Measurements from ENCODE around the gene AKR1C8. TPM values are rescaled to one million over a fixed set of nuclear protein-coding genes. Genes with fewer than 3 reads are reported as not detected.
"Not testable (repeated sequence)": the region's sequence is repeated elsewhere in the genome, so short reads cannot be mapped to it uniquely, and the experiment has no call there.

The AKR1C8 gene
- total RNA-seq, 1 donor from 2014 or later, result not detected

DNA sequence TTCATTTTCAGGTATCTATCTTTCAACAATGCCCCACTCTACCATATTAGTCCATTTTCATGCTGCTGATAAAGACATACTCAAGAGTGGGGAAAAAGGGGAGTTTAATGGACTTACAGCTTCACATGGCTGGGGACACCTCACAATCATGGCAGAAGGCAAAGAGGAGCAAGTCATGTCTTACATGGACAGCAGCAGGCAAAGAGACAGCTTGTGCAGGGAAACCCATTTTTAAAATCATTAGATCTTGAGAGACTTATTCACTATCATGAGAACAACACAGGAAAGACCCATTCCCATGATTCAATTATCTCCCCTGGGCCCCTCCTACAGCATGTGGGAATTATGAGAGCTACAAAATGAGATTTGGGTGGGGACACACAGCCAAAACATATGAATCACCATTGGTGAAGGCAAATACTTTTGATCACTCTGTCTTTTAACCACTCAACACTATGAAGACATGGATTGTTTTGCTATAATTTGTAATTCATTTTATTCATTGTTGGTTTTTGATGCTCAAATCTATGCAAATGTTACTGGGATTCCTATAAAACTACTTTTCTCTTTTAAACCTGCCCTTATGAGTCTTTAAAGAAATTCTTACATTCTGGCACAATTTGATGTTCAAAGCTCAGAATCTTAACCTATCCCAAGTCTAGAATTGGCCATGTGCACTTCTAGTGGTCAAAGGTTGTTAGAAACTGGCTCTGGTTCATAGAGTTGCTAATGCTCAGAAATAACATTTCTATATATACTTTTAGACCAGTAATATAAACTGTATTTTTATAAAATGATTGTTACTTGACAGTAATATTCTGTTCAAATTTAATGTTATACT is 27.0 kb upstream of the AKR1C8 start:
- H3K27ac ChIP-seq, result no peak overlapping the region
- no peak overlapping the region for H2AFZ ChIP-seq (replicated peaks)
- no peaks in the 10 kb centered on the region for H3K9me3 ChIP-seq (ENCODE audit: low read depth)
- no peak overlapping the region for H3K4me3 Mint-ChIP-seq
- no peaks in the 10 kb centered on the region for H4K20me1 ChIP-seq (ENCODE audit: low read depth)
- DNase-seq (ENCODE audit: low spot score), result no peak
- no peak overlapping the region for H3K4me3 ChIP-seq
- H3K27me3 Mint-ChIP-seq (ENCODE audit: insufficient read depth, low read depth), result peaks cover 4% of the 10 kb centered on the region
- no peaks in the 10 kb centered on the region for H3K36me3 Mint-ChIP-seq
- H3K9me3 Mint-ChIP-seq, result peaks cover 4% of the 10 kb centered on the region
- H3K9ac ChIP-seq, result no peak overlapping the region
- no peak for TF ChIP-seq EZH2 (IDR thresholded peaks at IDR 0.05)
- TF ChIP-seq, protein P1, sequence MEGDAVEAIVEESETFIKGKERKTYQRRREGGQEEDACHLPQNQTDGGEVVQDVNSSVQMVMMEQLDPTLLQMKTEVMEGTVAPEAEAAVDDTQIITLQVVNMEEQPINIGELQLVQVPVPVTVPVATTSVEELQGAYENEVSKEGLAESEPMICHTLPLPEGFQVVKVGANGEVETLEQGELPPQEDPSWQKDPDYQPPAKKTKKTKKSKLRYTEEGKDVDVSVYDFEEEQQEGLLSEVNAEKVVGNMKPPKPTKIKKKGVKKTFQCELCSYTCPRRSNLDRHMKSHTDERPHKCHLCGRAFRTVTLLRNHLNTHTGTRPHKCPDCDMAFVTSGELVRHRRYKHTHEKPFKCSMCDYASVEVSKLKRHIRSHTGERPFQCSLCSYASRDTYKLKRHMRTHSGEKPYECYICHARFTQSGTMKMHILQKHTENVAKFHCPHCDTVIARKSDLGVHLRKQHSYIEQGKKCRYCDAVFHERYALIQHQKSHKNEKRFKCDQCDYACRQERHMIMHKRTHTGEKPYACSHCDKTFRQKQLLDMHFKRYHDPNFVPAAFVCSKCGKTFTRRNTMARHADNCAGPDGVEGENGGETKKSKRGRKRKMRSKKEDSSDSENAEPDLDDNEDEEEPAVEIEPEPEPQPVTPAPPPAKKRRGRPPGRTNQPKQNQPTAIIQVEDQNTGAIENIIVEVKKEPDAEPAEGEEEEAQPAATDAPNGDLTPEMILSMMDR (IDR thresholded peaks at IDR 0.05), result no peak
- TF ChIP-seq EZH2phosphoT487 (IDR thresholded peaks at IDR 0.05), result no peak
- no peaks in the 10 kb centered on the region for H3F3A ChIP-seq (ENCODE audit: low read depth)
- H3K27me3 ChIP-seq, result no peaks in the 10 kb centered on the region
- no peaks in the 10 kb centered on the region for H3K4me1 Mint-ChIP-seq
- H3K36me3 ChIP-seq, result no peaks in the 10 kb centered on the region
- H3K4me1 ChIP-seq, result no peaks in the 10 kb centered on the region
- H3K27ac Mint-ChIP-seq, result no peak overlapping the region
- no peaks in the 10 kb centered on the region for H3K79me2 ChIP-seq (ENCODE audit: low read depth)
- no peak overlapping the region for H3K4me2 ChIP-seq

- H2AFZ ChIP-seq (replicated peaks); H3K4me2 ChIP-seq; H3K27me3 Mint-ChIP-seq (ENCODE audit: insufficient read depth, low read depth); H3K4me1 ChIP-seq; H3K9me3 ChIP-seq (ENCODE audit: low read depth); H3K36me3 Mint-ChIP-seq; H3K79me2 ChIP-seq (ENCODE audit: low read depth); DNase-seq (ENCODE audit: low spot score); H4K20me1 ChIP-seq (ENCODE audit: low read depth); H3K36me3 ChIP-seq; H3K9ac ChIP-seq; H3K27ac Mint-ChIP-seq; H3K9me3 Mint-ChIP-seq; H3K27ac ChIP-seq; H3K4me1 Mint-ChIP-seq; H3K4me3 Mint-ChIP-seq; H3F3A ChIP-seq (ENCODE audit: low read depth); H3K4me3 ChIP-seq; H3K27me3 ChIP-seq: not testable (repeated sequence)
Observed at GRCh38 chr10:5210261-5210660, 25.3 kb upstream of the AKR1C8 start.

- H3K4me1 Mint-ChIP-seq; H3K27me3 ChIP-seq; H3K9me3 ChIP-seq (ENCODE audit: low read depth); H3K27ac ChIP-seq; H4K20me1 ChIP-seq (ENCODE audit: low read depth); H3K4me1 ChIP-seq; H3F3A ChIP-seq (ENCODE audit: low read depth); H3K9ac ChIP-seq; H3K27ac Mint-ChIP-seq; H2AFZ ChIP-seq (replicated peaks); H3K9me3 Mint-ChIP-seq; H3K36me3 Mint-ChIP-seq; DNase-seq (ENCODE audit: low spot score); H3K4me2 ChIP-seq; H3K4me3 Mint-ChIP-seq; H3K27me3 Mint-ChIP-seq (ENCODE audit: insufficient read depth, low read depth); H3K79me2 ChIP-seq (ENCODE audit: low read depth); H3K36me3 ChIP-seq; H3K4me3 ChIP-seq: not testable (repeated sequence)
Observed at GRCh38 chr10:5209776-5210175, 24.8 kb upstream of the AKR1C8 start.

DNA sequence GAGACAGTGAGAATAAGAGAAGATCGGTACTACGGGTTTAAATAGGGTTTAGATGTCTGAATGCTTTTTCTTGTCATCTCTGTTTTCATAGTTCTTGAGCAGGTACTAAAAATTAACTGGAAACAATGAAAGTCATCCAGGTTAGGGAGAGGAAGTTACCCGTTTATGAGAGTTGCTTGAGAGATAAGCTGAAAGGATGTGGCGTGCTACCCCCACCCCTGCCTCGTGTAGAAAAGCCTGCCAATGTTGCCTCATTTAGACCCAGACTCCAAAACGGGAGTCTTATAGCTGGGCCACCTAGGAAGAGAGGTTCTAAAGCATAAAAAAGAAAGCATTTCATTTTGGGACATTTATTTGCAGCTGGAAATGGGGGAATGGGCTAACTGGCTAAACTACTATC is 21.8 kb upstream of the AKR1C8 start:
- Mint-ChIP-seq H3K4me1 (no peaks in the 10 kb centered on the region), H3K27me3 (ENCODE audit: insufficient read depth, low read depth) (peaks cover 4% of the 10 kb centered on the region), H3K9me3 (peaks cover 4% of the 10 kb centered on the region), H3K4me3 (no peak overlapping the region), H3K36me3 (no peaks in the 10 kb centered on the region), H3K27ac (no peak overlapping the region)
- H4K20me1 ChIP-seq (ENCODE audit: low read depth), result no peaks in the 10 kb centered on the region
- no peaks in the 10 kb centered on the region for H3K27me3 ChIP-seq
- no peaks in the 10 kb centered on the region for H3K79me2 ChIP-seq (ENCODE audit: low read depth)
- no peak overlapping the region for H3K27ac ChIP-seq
- H3K9me3 ChIP-seq (ENCODE audit: low read depth), result no peaks in the 10 kb centered on the region
- no peaks in the 10 kb centered on the region for H3F3A ChIP-seq (ENCODE audit: low read depth)
- no peaks in the 10 kb centered on the region for H3K4me1 ChIP-seq
- no peak overlapping the region for H3K4me2 ChIP-seq
- no peak overlapping the region for H3K4me3 ChIP-seq
- no peak for DNase-seq (ENCODE audit: low spot score)
- H3K36me3 ChIP-seq, result no peaks in the 10 kb centered on the region
- no peak for TF ChIP-seq EZH2phosphoT487 (IDR thresholded peaks at IDR 0.05)
- TF ChIP-seq EZH2 (IDR thresholded peaks at IDR 0.05), result no peak
- TF ChIP-seq, protein P1 (IDR thresholded peaks at IDR 0.05), result no peak
- no peak overlapping the region for H3K9ac ChIP-seq
- H2AFZ ChIP-seq (replicated peaks), result no peak overlapping the region

Data from neural progenitor cell (in vitro differentiated cells).